Measurements from ENCODE around the gene MAOB. TPM values are rescaled to one million over a fixed set of nuclear protein-coding genes. Genes with fewer than 3 reads are reported as not detected.

Gene MAOB
- total RNA-seq, 1 donor from 2014 or later: 2.5 TPM

DNA sequence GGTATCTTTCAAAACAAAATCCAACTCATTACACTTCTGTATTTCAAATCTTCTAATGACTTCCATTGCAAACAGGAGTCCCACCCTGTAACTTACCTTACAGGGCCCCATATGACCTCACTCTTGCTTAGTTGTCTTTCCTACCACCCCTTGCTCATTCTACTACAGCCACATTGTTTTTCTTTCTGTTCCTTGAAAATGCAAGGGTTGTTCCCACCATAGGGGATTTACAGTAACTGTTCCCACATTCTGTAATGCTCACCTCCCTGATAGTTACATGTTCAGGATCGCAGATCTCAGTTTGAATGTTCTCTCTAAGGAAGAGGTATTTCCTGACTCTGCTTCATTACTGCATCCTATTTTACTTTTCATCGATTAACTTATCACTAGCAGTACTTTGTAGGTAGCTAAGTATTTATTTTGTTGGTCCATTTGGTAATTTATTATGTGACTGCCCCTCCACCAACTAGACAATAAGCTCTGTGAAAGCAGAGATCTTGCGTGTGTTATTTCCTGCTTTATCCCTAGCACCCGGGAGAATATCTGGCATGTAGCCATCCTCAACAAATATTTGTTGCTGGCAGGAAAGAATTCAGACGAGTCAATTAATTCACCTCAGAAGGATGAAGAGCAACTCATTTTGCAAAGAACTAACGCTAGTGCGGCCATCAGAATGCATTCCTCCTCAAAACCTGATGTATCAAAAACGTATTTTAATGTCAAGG is 21.4 kb downstream of the MAOB start:
- no peak for DNase-seq

DNA sequence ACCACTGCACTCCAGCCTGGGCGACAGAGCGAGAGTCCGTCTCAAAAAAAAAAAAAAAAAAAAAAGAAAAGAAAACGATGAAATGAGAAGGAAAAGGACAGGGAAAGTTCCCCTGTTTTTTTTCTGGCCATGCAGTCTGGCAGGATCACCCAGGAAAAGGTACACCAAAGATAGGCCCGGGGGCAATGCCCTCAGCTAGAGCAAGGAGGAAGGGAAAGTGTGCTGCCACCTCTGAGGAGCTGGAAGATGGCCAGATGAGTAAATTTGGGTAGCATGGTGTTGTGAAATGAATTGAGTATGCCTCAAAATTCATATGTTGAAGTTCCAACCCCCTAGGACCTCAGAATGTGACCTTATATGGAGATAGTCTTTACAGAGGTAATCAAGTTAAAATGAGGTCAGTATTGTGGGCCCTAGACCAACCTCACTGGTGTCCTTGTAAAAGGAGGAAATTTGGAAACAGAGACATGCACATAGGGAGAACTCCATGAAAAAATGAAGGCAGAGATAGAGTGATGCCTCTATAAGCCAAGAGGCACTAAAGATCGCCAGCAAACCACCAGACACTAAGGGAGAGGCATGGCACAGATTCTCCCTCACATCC is 28.9 kb downstream of the MAOB start:
- DNase-seq: no peak

- DNase-seq: no peak
Measured at GRCh38 chrX:43850629-43851028, 31.6 kb downstream of the MAOB start.

DNA sequence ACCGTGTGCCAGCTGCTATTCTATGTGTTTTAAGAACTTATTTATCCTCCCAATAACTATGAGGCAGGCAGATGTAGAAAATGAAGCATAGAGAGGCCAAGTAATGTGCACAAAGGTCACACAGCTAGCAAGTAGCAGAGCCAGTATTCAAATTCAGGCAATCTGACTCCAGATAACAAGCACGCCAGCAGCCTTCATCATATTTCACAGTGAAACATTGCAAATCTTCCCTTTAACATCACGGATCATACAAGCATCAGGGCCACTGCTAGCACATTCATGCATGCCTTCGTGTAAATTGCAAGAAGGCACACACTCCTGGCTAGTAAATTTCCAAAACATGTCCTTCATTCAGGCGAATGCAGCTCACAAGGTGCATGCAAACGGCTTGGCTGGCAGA is 33.1 kb downstream of the MAOB start:
- no peak for DNase-seq

DNA sequence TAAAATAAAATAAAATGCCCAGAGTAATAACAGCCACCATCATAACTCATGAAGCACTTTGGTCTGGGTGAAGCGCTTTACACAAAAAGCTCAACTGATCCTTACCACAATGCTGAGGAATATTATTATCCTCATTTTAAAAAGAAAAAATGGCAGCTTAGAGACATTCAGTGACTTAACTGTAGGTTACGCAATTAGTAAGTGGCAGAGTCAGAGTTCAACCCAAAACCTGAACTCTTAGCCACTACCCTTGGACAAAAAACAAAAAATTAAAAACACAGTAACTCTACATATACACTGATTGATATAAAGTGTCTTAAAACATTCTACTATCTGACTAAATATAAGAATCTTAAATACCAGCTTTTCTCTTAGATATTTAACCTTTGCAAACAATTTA is 34.9 kb downstream of the MAOB start:
- no peak for DNase-seq

DNA sequence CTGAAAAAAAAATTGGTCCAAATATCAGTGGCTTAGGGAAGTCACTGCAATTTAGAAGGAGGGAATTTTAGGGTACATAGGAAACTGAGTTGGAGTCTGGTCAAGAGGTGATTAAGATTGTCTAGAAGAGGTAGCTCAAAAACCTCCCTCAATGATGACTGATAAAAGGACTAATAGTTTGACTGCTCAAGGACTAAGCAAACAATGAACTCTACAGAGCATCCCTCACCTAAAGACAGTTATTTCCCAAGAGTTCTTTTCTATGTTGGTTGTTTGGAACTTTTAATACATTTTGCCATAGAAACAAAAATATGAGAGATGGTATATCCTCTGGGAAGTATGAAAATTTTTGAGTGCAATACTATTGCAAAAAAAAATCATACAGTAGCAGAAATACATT is 35.7 kb downstream of the MAOB start:
- no peak for DNase-seq

GRCh38 chrX:43845776-43846175 is 36.5 kb downstream of the MAOB start:
- DNase-seq: no peak

DNA sequence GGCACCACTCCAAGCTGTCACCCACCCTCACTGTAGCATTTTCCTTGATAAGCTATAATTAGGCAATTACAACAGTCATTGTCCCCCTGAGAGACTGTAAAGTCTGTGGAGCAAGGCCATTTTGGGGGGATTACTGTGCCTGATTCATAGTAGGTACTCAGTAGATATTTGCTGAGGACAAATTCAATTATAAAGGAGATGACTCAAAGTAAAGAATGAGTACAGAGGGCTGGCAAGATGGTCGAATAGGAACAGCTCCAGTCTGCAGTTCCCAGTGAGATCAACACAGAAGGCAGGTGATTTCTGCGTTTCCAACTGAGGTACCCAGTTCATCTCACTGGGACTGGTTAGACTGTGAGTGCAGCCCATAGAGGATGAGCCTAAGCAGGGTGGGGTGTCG is 42.0 kb downstream of the MAOB start:
- DNase-seq: no peak

DNA sequence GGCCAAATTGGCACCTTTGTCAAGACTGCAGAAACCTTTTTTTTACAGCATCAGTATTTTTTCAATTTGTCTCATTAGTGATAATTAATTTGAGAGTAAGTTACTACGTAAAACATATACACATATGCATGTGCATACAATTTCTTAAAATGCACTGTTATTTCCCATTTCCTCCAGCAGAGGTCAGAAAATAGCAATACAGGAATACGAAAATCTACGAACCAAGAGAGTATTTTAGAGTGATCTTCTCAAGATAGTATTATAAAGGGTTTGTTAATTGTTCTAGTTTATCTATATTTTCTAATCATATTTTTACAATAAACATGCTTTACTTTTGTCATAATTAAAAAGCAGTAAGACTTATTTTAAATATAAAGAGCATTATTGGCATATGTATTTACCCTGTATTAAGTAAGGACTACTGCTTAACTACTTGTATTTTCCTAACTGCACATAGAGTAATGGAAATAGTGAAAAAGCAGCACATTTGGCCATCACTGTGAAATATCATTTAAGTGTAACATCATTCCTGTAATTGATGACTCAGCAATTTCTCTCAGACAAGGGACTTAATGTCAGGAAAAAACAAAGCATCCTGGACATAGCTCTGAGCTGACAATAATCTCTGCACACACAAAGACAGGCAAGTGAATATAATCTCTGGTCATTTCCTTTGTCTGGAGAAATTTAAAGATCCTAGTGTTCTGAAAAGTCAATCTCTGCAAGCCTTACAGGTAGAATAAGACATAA is 45.6 kb downstream of the MAOB start:
- no peak for DNase-seq

DNA sequence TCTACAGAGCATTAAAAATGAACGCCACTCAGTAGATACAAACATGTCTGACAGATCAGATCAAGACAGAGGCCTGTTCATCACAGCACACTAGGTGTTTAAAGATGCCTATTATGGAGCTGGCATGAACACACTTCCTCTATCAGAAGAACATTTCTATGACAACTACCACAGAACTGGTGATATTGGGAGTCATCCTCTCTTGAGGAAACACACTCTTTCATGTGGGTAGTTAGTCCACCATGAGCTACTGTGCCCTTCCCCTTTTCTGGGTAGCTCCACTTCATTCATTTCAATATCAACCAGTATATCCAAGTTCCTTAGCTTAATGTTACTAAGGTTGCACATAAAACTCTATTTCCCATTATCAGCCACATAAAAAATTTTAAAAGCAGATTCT is 46.7 kb downstream of the MAOB start:
- DNase-seq: no peak

DNA sequence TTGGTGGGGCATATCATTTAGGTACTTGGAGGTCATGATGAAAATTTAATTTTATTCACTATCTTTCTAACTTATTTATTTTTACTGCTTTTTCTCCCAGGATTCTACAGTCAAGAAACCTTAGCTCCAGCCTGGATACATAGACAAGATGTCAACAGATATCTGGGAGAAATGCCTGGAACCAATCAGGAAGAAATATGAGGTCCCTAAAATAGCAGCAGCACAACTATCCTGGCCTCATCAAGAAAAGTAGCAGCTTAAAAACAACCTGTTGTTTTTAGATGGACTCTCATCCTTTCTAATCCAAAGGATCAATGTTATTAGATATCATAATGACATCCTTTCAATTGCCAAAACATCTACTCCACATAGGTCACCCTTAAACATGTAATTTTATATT is 54.5 kb downstream of the MAOB start:
- no peak for DNase-seq

DNA sequence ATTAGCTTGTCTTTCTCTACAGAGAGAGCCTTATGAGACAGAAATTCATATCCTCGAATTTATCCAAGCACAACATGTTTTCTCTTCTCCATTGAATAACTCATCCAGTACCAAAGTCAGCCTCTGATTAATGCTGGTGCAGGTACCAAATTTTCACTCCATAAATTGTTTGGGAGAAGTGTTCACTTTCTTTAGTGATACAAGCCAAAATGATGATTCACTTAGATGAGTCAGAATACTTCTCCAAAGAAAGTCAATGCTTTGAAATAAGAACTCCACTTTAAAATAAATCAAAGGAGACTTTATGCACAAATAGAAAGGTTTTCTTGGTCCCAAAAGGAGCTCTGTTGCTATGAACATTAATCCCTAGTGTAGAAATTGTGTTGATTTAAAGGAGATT is 60.2 kb downstream of the MAOB start:
- DNase-seq: no peak

DNA sequence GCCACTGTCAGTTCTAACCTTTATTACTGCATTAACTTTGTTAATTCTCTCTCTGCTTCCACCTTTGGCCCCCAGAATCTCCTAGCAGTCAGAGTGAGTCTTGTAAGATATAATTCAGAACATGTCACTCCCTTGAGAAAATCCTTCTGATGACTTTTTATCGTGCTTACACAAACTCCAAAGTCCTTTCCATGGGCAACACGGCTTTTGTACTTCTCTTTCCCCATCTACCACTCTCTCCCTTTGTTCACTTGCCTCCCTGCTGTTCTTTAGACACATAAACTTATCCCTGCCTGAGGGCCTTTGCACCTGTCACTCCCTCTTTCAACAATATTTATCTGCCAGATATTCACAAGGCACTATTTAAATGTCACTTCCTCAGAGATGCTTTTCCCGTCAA is 64.8 kb downstream of the MAOB start:
- DNase-seq: no peak

GRCh38 chrX:43815209-43815608 is 67.0 kb downstream of the MAOB start:
- DNase-seq: no peak

GRCh38 chrX:43813898-43814297 is 68.4 kb downstream of the MAOB start:
- DNase-seq: no peak

- DNase-seq: no peak
Measured at GRCh38 chrX:43813319-43813718, 68.9 kb downstream of the MAOB start.

GRCh38 chrX:43809463-43809862 is 72.8 kb downstream of the MAOB start:
- DNase-seq: peak; percentile 2

GRCh38 chrX:43808231-43808630 is 74.0 kb downstream of the MAOB start:
- DNase-seq: peak; percentile 50

- DNase-seq: no peak
Measured at GRCh38 chrX:43805579-43805978, 76.7 kb downstream of the MAOB start.

- DNase-seq: no peak
Measured at GRCh38 chrX:43804021-43804420, 78.2 kb downstream of the MAOB start.

DNA sequence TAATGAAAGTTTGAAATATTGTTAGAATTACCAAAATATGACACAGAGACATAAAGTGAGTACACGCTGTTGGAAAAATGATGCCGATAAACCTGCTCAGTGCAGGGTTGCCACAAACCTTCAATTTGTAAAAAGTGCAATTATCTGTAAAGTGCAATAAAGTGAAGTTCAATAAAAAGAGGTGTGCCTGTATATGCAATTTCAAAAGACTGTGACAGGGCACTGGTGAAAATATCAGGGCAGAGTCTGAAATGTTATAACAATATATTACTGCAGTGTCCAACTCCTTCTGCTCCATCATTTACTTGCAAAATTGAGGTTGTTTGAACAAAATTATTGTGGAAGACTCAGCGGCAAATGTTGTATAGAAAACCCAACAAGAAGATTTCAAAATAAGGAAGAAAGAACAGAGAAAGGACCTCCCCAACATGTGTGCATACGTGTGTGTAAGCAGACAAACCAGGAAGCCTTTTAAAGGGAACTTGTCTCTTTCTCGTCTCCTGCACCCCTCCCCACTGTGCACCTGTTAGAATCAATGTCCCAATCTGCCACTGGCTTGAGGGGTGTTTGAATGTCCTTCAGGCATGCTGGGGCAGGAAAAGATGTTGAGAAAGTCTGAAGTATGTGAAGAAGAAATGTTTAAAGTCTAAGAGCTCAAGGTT is 96.2 kb downstream of the MAOB start:
- no peak for DNase-seq

GRCh38 chrX:43758044-43758443 is 124.2 kb downstream of the MAOB start:
- no peak for DNase-seq

DNA sequence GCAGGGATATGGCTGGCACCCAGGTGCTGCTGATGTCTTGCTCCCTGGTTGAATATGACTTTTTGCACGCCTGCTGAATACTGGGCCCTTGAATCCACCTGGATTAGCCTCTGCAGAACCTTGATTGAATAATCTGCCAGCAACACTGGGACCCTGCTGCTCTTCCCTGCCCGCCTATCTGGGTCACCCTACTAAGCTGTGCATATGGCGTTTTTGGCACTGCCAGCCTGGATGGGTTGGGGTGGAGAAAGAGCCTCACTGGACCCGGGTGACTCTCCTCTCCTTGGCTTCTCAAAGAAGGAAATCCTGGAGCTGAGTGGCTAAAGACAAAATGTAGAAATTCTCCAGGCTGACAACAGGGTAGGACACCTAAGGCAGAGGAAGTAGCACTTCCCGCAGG is 126.2 kb downstream of the MAOB start:
- no peak for DNase-seq

Measured in skin of body (tissue), 2 donors.